NCI-H774 (cell line): ENCODE measurements around the gene FAM20C.

Experiments
- DNase-seq: peaks from one replicate; lab custom pipeline; 2025; lab: John Stamatoyannopoulos, UW

Gene FAM20C

DNA sequence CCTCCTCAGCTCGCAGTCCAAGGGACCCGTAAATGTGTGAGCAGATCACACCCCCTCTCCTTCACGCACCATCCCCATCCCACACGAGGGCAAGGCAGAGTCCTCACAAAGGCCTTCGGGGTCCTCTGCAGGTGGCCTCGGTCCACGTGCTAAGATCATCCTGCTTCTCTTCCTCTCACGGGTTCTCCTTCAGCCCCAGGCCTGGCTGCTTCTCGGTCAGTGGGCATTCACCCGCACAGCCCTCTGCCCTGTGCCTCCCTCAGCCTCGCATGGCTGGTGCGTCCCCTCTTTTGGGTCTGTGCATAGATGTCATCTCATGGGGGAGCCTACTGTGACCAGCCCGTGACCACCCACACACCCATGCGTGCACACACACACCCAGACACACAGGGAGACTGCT, 80.3 kb downstream of the FAM20C start:
- no peak for DNase-seq

GRCh38 chr7:273327-273726, 81.0 kb downstream of the FAM20C start:
- DNase-seq = no peak

DNA sequence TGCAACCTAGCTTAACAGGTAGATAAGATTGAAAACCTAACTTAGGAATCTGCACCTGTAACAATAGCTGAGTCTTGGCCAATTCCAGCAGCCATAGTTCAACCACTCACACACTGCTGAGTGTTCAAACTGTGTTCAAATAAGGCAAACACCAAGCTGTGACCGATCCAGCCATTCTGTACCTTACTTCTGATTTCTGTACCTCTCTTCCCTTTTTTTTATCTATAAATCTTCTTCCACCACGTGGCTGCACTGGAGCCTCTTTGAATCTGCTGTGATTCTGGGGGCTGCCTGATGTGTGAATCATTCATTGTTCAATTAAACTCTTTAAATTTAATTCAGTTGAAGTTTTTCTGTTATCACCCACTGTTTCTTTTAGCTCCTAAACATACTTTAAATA, 81.9 kb downstream of the FAM20C start:
- no peak for DNase-seq

GRCh38 chr7:276230-276835, 84.0 kb downstream of the FAM20C start:
- DNase-seq = no peak

GRCh38 chr7:277228-277627, 84.9 kb downstream of the FAM20C start:
- DNase-seq = no peak

DNA sequence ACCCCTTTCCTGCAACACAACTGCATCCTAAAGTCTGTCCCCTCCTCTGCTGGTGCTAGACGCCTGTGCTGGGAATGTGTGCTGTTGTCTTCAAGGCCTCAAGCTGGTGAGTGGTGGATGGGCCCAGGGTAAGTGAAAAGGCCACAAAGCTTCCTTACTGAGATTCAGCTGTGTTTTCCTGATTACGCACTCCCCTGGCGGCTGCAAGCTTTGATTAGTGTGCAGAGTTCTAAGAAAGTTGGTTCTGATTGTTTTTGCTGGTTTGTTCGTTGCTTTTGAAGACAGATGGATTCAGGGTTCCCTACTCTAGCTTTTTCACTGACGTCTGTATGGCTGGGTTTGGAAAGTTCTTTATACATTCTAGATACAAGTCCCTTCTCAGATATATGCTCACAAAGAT, 85.7 kb downstream of the FAM20C start:
- DNase-seq = no peak

DNA sequence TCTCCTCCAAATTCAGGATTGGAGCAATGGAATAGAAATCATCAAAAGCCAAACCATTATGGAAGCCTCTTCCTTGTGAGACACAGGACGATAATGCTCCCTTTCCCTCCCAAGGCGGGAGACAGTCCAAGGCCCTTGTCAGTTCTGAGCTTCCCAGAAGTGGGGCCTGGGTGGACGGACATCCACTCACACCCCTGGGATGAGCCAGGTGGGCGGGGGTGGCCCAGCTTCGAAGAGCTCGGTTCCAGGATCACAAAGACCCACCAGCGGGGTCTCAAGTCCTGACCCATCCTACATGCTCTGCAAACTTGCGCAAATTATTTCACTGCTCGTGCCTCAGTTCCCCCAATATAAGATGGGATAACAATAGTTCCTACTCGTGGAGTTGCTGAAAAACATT, 87.5 kb downstream of the FAM20C start:
- DNase-seq = no peak

DNA sequence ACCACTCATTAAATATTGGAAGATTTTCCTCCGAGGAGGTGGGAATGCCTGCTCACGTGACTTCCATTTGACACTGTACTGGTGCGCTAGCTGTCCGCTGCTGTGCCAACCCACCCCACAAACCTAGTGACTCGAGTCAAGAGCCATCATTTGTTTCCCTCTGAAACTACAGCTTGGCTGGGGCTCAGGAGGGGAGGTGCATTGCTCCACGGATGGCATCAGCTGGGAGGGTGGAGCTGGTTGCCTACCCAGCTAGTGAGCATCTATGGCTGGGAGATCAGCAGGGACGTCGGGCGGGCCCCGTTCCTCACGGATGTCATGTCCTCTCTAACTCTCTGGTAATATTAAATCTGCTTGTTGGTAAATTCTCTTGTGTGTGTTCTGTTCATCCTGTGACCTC, 88.1 kb downstream of the FAM20C start:
- DNase-seq = no peak

DNA sequence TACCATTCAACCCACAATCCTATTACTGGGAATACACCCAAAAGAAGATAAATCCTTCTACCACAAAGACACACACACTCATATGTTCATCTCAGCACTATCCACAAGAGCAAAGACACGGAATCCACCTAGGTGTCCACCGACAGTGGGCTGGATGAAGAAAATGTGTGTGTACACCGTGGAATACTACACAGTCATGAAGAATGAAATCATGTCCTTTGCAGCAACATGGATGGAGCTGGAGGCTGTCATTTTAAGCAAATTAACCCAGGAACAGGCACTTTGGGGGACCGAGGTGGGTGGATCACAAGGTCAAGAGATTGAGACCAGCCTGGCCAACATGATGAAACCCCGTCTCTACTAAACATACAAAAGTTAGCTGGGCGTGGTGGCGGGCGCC, 89.3 kb downstream of the FAM20C start:
- DNase-seq = no peak

DNA sequence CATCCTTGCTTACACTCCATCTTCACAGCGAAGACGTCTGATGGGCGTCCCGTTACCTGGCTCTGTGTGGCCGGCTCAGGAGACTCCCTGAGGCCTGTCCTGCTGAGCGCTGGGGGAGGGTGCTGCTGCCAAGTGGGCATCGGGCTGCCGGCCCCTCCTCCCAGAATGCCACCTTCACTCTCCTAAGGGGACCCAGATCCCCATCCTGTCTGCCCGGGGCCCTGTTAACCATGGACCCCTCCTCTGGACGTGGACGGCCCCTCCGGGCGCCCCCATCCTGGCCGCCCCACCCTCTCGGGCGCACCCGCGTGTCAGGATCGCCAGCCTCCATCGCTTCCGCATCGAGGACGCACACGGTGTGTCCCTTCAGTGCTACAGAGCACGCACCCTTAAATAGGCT, 90.2 kb downstream of the FAM20C start:
- no peak for DNase-seq

DNA sequence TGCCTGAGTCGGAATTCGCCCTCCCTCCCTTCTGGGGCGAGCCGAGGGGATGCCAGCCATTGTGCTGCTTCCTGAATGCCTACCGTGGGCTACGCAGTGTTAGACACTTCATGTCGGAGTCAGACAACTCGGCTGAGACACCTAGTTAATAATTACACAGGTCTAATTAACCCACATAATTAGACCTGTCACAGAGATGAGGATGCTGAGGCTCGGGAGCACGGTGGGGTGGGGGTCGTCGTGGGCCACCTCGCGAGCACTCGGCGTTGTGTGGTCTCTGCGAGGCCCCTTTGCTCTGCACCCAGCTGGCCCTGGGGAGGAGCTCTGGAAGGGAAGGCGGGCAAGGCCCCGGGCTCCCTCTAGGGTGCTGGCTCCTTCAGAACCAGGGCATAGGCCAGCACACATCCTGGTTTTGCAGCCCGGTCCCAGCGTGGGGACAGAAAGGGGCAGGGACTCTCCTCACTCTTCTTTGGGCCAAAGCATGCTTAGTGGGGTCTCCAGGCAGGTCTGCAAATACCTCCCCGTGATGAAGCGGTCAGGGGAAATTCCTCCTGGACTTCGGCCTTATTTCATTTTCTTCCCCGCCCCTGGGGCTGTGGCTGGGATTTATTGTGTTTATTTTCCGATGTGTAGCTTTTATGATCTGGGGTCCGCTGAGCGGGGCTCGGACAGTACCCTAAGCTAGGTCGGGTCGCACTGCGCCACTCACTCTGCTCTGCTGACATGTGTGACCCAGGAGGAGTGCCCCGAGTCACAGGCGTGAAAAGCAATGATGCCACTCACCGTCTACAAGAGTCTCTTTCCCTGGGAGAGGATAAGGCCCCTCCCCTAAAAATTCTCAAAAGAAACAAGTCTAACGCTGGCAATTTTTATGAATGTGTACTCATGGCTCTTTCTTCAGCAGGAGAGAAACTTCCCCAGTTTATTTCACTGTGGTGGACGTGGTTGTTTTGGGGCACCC, 92.7 kb downstream of the FAM20C start:
- no peak for DNase-seq

GRCh38 chr7:285731-286130, 93.4 kb downstream of the FAM20C start:
- no peak for DNase-seq

DNA sequence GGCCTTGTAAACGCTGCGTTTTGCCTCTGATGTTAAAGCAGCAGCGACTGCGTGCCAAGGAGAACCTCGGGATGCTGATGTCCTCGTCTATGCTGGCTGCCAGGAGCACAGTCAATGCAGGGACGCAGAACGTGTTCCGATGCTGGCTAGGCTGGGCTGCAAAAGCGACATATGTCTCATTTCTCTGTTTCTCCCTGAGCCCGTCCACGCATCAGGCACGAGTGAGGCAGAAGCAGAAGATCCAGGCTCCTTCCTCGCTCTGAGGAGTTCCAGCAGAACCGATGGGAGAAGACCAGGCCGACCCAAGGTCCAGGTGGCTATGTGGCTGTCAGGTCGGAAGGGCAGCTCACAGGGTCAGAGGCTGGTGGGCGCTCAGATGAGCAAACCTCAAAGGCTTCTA, 93.9 kb downstream of the FAM20C start:
- no peak for DNase-seq

DNA sequence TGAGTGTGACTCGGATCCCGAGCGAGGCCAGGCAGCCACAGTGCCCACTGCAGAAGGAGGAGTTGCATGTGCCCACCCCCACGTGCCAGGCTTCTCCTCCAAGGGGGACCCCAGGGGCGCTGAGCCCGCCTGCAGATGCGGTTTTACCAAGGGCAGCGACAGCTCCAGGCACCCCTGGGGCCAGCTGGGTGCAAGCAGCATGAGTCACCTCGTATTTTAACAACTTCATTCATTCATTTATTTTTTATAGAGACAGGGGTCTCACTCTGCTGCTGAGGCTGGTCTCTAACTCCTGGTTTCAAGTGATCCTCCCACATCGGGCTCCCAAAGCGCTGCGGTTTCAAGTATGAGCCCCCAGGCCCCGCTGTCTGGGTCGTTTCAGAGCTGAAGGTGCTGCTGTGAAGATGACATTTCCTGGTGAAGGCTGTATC, 96.3 kb downstream of the FAM20C start:
- DNase-seq = no peak

DNA sequence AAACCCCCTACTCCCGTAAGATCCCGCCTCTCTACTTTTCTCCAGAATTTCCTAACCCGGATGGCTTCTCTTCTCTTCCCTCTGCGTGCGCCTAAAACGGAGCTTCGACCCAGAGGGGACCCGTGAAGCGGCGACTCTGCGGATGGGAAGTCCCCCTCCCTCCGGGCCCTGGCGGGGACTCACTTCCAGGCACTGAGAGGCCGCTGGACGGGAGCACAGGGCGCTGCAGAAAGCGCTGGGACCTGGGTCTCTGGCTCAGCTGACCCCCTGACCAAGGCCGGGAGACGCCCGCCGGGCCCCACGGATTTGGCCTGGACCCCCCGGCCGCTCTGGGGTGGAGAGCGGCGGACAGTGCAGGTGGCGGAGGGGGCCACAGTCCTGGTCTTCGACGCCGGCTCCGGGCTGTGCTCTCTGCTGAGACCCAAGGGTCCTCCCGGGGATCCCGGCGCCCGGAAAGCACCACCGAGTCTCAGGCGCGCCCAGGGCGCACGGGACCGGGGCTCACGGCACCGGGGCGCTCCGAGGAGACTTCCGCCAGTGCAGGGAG, 96.9 kb downstream of the FAM20C start:
- DNase-seq = no peak

DNA sequence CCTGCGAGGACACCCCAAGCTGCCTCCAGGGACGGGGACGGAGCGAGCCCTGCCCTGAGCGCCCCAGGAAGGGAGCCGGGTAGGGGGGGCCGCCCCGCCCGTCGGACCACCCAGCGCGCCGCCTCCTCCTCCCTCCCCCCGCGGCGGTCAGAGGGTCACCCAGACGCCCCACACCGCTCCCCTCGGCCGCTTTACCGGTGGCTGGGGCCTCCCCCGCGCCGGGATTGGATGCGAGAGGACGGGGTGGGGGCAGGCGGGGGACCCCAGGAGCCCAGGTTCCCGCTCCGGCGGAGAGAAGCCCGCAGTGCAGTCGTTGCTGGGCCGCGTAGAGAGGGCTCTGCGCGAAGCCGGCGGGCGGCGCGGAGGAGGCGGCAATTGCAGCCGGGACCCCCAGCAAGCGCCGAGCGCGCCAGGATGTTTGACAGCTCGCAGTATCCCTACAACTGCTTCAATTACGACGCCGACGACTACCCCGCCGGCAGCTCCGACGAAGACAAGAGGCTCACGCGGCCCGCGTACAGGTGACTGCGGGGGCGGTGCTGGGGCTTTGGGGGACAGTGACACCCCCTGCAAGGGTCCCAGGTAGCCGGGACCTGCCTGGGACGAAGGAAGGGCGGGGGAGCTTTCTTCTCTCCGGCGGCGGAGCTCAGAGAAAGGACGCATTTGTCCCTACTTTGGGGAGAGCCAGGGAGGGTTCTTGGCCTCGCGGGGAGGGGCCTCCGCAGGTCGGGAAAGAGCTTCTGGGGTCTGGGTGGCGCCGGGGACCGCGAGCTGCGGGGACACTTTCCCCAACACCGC, 97.6 kb downstream of the FAM20C start, which contains the start of gene FOXL3:
TSS of gene FOXL3 (plus strand) at position 415 of the 798 bp plus-strand sequence. CDS start at position 415, 0 bp downstream.
- DNase-seq = no peak

GRCh38 chr7:290554-291372, 98.4 kb downstream of the FAM20C start:
- no peak for DNase-seq

GRCh38 chr7:291373-292092, 99.2 kb downstream of the FAM20C start:
- no peak for DNase-seq

DNA sequence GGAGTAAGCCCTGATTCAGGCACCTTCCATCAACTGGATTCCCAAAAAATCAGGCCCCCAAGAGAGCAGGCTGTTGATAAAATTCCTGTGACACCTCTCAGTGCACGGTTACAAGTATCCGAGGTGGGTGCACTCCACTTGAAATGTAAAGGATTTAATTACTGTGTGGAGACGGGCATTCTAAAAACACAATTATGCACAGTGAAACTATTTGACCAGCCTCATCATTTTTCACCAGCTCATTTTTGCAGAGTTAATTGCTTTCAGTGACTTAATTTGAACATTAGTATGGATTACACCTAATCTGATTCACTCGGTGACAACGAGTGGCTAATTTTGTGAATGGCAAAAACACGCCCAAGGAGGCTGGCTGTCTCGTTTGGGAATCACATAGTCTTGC, 99.9 kb downstream of the FAM20C start:
- no peak for DNase-seq

GRCh38 chr7:292826-293225, 100.5 kb downstream of the FAM20C start:
- no peak for DNase-seq
